ENCODE measurements around the gene LRRC7. TPM values are rescaled to one million over a fixed set of nuclear protein-coding genes. Genes with fewer than 3 reads are reported as not detected.

Gene LRRC7
- total and polyA plus RNA-seq, 2 experiments from 2014 or later: 1.2 TPM; not detected in 1

GRCh38 chr1:69739251-69739605, 171.5 kb downstream of the LRRC7 start:
- Histone ChIP-seq H3F3A (replicated peaks; ENCODE audit: low read depth) (no peaks in the 10 kb centered on the region), H3K27me3 (ENCODE audit: insufficient read depth) (no peaks in the 10 kb centered on the region), H3K4me2 (no peak overlapping the region), H3K79me2 (replicated peaks; ENCODE audit: insufficient read depth) (no peaks in the 10 kb centered on the region), H3K27ac (ENCODE audit: low read depth) (no peak overlapping the region), H3K4me1 (ENCODE audit: insufficient read depth) (peaks cover 22% of the 10 kb centered on the region), H3K9me2 (ENCODE audit: insufficient read depth) (no peaks in the 10 kb centered on the region), H2AFZ (no peak overlapping the region), H3K36me3 (ENCODE audit: insufficient read depth) (no peaks in the 10 kb centered on the region), H3K4me3 (no peak overlapping the region), H4K20me1 (replicated peaks; ENCODE audit: insufficient read depth) (no peaks in the 10 kb centered on the region)
- H3K4me3 Mint-ChIP-seq: no peak overlapping the region
- H3K4me1 Mint-ChIP-seq: peaks cover 24% of the 10 kb centered on the region
- H3K36me3 Mint-ChIP-seq (ENCODE audit: low read depth): peaks cover 11% of the 10 kb centered on the region; the same call in 2 of the 3 replicates
- DNase-seq (ENCODE audit: low spot score) (peak; percentile 30), ATAC-seq (peak; percentile 31)
- H3K27me3 Mint-ChIP-seq (ENCODE audit: insufficient read depth, low read depth, poor library complexity): peaks cover 1% of the 10 kb centered on the region
- no peak overlapping the region for H3K27ac Mint-ChIP-seq
- TF ChIP-seq CREB1 (CRISPR knock-in tag; IDR thresholded peaks at IDR 0.05; ENCODE audit: low read depth) (no peak), REST (IDR thresholded peaks at IDR 0.05; ENCODE audit: unreplicated experiment) (no peak), STAT1 (IDR thresholded peaks at IDR 0.05; ENCODE audit: unreplicated experiment) (no peak), JUNB (IDR thresholded peaks at IDR 0.05; ENCODE audit: unreplicated experiment) (no peak), ZNF462 (CRISPR knock-in tag; IDR thresholded peaks at IDR 0.05) (no peak), CTCF (conservative IDR thresholded peaks at IDR 0.05; ENCODE audit: low read depth in 2 of 2) (no peak), NANOG (IDR thresholded peaks at IDR 0.05; ENCODE audit: borderline replicate concordance) (no peak), POLR2AphosphoS5 (IDR thresholded peaks at IDR 0.05; ENCODE audit: low read depth) (no peak), ZNF114 (CRISPR knock-in tag; IDR thresholded peaks at IDR 0.05) (no peak), ZNF331 (CRISPR knock-in tag; IDR thresholded peaks at IDR 0.05; ENCODE audit: low read depth) (no peak), EZH2 (IDR thresholded peaks at IDR 0.05; ENCODE audit: low read depth, unreplicated experiment) (no peak), EZH2phosphoT487 (IDR thresholded peaks at IDR 0.05; ENCODE audit: unreplicated experiment) (no peak), ETS1 (IDR thresholded peaks at IDR 0.05) (no peak)
- H3K9me3 Mint-ChIP-seq: peaks cover 14% of the 10 kb centered on the region; the same call in 2 of the 3 replicates
